ENCODE data around the gene CALR3. TPM values are rescaled to one million over a fixed set of nuclear protein-coding genes. Genes with fewer than 3 reads are reported as not detected.

The CALR3 gene
- total RNA-seq, 1 experiment from 2014 or later: not detected

DNA sequence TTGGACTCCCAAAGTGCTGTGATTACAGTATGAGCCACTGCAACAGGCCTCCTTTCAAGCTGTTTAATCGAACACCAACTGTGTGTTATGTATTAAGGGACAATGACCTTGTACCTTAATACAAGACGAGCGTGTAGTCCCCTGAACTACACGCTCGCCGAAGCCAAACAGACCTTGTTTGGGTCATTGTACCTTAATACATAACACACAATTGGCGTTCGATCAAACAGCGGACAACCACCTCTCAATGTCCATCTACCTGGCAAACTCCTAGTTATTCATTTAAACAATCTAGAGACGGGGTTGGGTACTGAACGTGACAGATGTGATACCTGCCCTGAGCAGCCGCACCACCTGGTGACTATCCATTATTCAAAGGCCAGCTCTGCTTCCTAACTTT, 45.0 kb upstream of the CALR3 start:
- TF ChIP-seq, protein P1, sequence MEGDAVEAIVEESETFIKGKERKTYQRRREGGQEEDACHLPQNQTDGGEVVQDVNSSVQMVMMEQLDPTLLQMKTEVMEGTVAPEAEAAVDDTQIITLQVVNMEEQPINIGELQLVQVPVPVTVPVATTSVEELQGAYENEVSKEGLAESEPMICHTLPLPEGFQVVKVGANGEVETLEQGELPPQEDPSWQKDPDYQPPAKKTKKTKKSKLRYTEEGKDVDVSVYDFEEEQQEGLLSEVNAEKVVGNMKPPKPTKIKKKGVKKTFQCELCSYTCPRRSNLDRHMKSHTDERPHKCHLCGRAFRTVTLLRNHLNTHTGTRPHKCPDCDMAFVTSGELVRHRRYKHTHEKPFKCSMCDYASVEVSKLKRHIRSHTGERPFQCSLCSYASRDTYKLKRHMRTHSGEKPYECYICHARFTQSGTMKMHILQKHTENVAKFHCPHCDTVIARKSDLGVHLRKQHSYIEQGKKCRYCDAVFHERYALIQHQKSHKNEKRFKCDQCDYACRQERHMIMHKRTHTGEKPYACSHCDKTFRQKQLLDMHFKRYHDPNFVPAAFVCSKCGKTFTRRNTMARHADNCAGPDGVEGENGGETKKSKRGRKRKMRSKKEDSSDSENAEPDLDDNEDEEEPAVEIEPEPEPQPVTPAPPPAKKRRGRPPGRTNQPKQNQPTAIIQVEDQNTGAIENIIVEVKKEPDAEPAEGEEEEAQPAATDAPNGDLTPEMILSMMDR (IDR thresholded peaks at IDR 0.05; ENCODE audit: insufficient read depth in 1 of 2, low read depth in 1 of 2, low read length in 1 of 2, severe bottlenecking in 1 of 2, unreplicated experiment in 1 of 2): no peak
- H3K4me3 ChIP-seq (ENCODE audit: low read depth, low read length): peak overlapping the region; percentile 94
- no peaks in the 10 kb centered on the region for H3K27me3 ChIP-seq (replicated peaks; ENCODE audit: control insufficient read depth, insufficient read depth, low read length)
- BruUV-seq (replicated peaks): no TSS peak
- no peaks in the 10 kb centered on the region for H3K9me3 ChIP-seq
- Mint-ChIP-seq H3K27ac (ENCODE audit: unreplicated experiment) (peak overlapping the region; percentile 26), H3K4me3 (ENCODE audit: unreplicated experiment) (peak overlapping the region; percentile 78), H3K4me1 (ENCODE audit: low read depth, unreplicated experiment) (no peaks in the 10 kb centered on the region), H3K27me3 (ENCODE audit: insufficient read depth, unreplicated experiment) (no peaks in the 10 kb centered on the region), H3K9me3 (ENCODE audit: unreplicated experiment) (no peaks in the 10 kb centered on the region), H3K36me3 (ENCODE audit: insufficient read depth, unreplicated experiment) (peaks cover 56% of the 10 kb centered on the region)
- no peak for DNase-seq
- H3K36me3 ChIP-seq (ENCODE audit: control insufficient read depth, insufficient read depth, low read length): peaks cover 2% of the 10 kb centered on the region; the same call in 1 of the 2 replicates
- 0 out of 2 replicates have a peak, but pooled peaks cover 6% of the 10 kb centered on the region for H3K4me1 ChIP-seq
- ChIA-PET CTCF (no interaction called here), POLR2A (no interaction called here)
- intact Hi-C loops (cut with micrococcal nuclease; ENCODE audit: unreplicated experiment): no loop called here

DNA sequence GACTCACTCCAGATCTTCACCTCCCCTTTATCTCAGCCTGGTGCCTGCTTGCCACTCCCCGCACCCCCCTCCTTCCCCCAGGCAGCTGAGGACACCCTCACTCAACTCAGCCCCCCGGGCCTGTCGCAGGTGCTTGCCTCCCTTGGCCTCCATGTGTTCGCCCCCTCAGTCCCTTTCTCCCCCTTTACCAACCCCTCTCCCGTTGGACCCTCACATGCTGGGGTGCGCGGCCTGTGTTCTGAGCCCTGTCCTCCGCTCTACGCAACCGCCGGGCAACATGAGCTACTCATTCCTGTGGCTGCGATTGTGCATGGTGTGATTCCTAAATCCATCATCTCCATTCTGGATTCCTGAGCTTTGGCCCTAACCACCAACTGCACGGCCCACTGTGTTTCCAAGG, 41.1 kb upstream of the CALR3 start:
- intact Hi-C loops (cut with micrococcal nuclease; ENCODE audit: unreplicated experiment): no loop called here
- CTCF ChIA-PET: no interaction called here
- Histone ChIP-seq H3K36me3 (ENCODE audit: control insufficient read depth, insufficient read depth, low read length) (peaks cover 2% of the 10 kb centered on the region), H3K4me1 (0 out of 2 replicates have a peak, but pooled peaks cover 4% of the 10 kb centered on the region), H3K27me3 (replicated peaks; ENCODE audit: control insufficient read depth, insufficient read depth, low read length) (no peaks in the 10 kb centered on the region), H3K9me3 (no peaks in the 10 kb centered on the region), H3K4me3 (ENCODE audit: low read depth, low read length) (no peak overlapping the region)
- Mint-ChIP-seq H3K9me3 (ENCODE audit: unreplicated experiment) (no peaks in the 10 kb centered on the region), H3K4me1 (ENCODE audit: low read depth, unreplicated experiment) (no peaks in the 10 kb centered on the region), H3K36me3 (ENCODE audit: insufficient read depth, unreplicated experiment) (peaks cover 85% of the 10 kb centered on the region), H3K27me3 (ENCODE audit: insufficient read depth, unreplicated experiment) (no peaks in the 10 kb centered on the region), H3K4me3 (ENCODE audit: unreplicated experiment) (no peak overlapping the region), H3K27ac (ENCODE audit: unreplicated experiment) (no peak overlapping the region)
- TF ChIP-seq, protein P1 (IDR thresholded peaks at IDR 0.05; ENCODE audit: insufficient read depth in 1 of 2, low read depth in 1 of 2, low read length in 1 of 2, severe bottlenecking in 1 of 2, unreplicated experiment in 1 of 2): no peak
- POLR2A ChIA-PET: no interaction called here
- no TSS peak for BruUV-seq (replicated peaks)
- DNase-seq: no peak

DNA sequence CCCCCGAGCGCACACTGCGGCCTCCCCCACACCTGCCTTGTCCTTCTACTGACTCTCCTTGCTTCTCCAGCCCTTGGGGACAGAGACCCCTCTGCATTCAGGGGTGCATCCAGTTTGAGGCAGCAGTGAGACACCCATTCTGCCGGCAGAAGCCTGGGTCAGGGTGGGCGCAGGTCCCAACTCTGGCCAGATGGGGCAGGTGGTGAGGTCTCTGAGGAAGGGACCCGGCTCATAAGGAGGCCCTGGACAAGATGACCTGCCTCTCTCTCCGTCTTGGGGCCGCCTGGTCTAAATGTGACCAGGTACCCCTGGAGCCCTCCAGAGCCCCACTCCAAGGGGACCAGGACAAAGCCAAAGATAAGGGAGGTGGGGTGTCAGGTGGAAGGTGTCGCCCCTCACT, 40.2 kb upstream of the CALR3 start:
- 0 out of 2 replicates have a peak, but pooled peaks cover 4% of the 10 kb centered on the region for H3K4me1 ChIP-seq
- DNase-seq: no peak
- H3K4me3 Mint-ChIP-seq (ENCODE audit: unreplicated experiment): no peak overlapping the region
- intact Hi-C loops (cut with micrococcal nuclease; ENCODE audit: unreplicated experiment): no loop called here
- POLR2A ChIA-PET: no interaction called here
- H3K27me3 ChIP-seq (replicated peaks; ENCODE audit: control insufficient read depth, insufficient read depth, low read length): no peaks in the 10 kb centered on the region
- H3K27ac Mint-ChIP-seq (ENCODE audit: unreplicated experiment): no peak overlapping the region
- H3K27me3 Mint-ChIP-seq (ENCODE audit: insufficient read depth, unreplicated experiment): no peaks in the 10 kb centered on the region
- no peaks in the 10 kb centered on the region for H3K9me3 ChIP-seq
- no peak overlapping the region for H3K4me3 ChIP-seq (ENCODE audit: low read depth, low read length)
- TF ChIP-seq, protein P1 (IDR thresholded peaks at IDR 0.05; ENCODE audit: insufficient read depth in 1 of 2, low read depth in 1 of 2, low read length in 1 of 2, severe bottlenecking in 1 of 2, unreplicated experiment in 1 of 2): peak in 1 of 2 experiments; percentile 4
- CTCF ChIA-PET: no interaction called here
- no peaks in the 10 kb centered on the region for H3K4me1 Mint-ChIP-seq (ENCODE audit: low read depth, unreplicated experiment)
- no TSS peak for BruUV-seq (replicated peaks)
- peaks cover 4% of the 10 kb centered on the region for H3K36me3 ChIP-seq (ENCODE audit: control insufficient read depth, insufficient read depth, low read length)
- no peaks in the 10 kb centered on the region for H3K9me3 Mint-ChIP-seq (ENCODE audit: unreplicated experiment)
- H3K36me3 Mint-ChIP-seq (ENCODE audit: insufficient read depth, unreplicated experiment): peaks cover 94% of the 10 kb centered on the region
